ENCODE data around the gene AURKA. TPM values are rescaled to one million over a fixed set of nuclear protein-coding genes. Genes with fewer than 3 reads are reported as not detected.
A peak's percentile ranks its signal among the peaks of the same experiment; 100 is the strongest.

The AURKA gene
- total and polyA plus RNA-seq, 2 experiments from 2014 or later = 75.8 to 82.0 TPM

GRCh38 chr20:56423211-56423610 lies 31.2 kb upstream of the AURKA start:
- no peaks in the 10 kb centered on the region for H3K4me1 ChIP-seq (ENCODE audit: insufficient read depth)
- no peaks in the 10 kb centered on the region for H4K20me1 ChIP-seq (replicated peaks; ENCODE audit: insufficient read depth)
- peaks cover 37% of the 10 kb centered on the region for H3K27me3 Mint-ChIP-seq (ENCODE audit: insufficient read depth, low read depth, poor library complexity)
- no peaks in the 10 kb centered on the region for H3F3A ChIP-seq (replicated peaks; ENCODE audit: low read depth)
- H2AFZ ChIP-seq = no peak overlapping the region
- H3K27me3 ChIP-seq (ENCODE audit: insufficient read depth) = peaks cover 16% of the 10 kb centered on the region; the same call in 1 of the 2 replicates
- H3K9me2 ChIP-seq (ENCODE audit: insufficient read depth) = no peaks in the 10 kb centered on the region
- TF ChIP-seq CREB1 (CRISPR knock-in tag; IDR thresholded peaks at IDR 0.05; ENCODE audit: low read depth) (no peak), STAT1 (IDR thresholded peaks at IDR 0.05; ENCODE audit: unreplicated experiment) (no peak), JUNB (IDR thresholded peaks at IDR 0.05; ENCODE audit: unreplicated experiment) (no peak), POLR2AphosphoS5 (IDR thresholded peaks at IDR 0.05; ENCODE audit: low read depth) (no peak), NANOG (IDR thresholded peaks at IDR 0.05; ENCODE audit: borderline replicate concordance) (no peak)
- no peak overlapping the region for H3K27ac ChIP-seq (ENCODE audit: low read depth)
- no peak for DNase-seq (ENCODE audit: low spot score)
- H3K4me3 Mint-ChIP-seq = no peak overlapping the region
- H3K4me1 Mint-ChIP-seq = peaks cover 15% of the 10 kb centered on the region
- no peaks in the 10 kb centered on the region for H3K79me2 ChIP-seq (replicated peaks; ENCODE audit: insufficient read depth)
- H3K36me3 ChIP-seq (ENCODE audit: insufficient read depth) = no peaks in the 10 kb centered on the region
- no peak overlapping the region for H3K4me3 ChIP-seq
- no peaks in the 10 kb centered on the region for H3K36me3 Mint-ChIP-seq (ENCODE audit: low read depth)
- no peaks in the 10 kb centered on the region for H3K9me3 Mint-ChIP-seq
- no peak overlapping the region for H3K4me2 ChIP-seq
- H3K27ac Mint-ChIP-seq = no peak overlapping the region
- no peak for ATAC-seq

DNA sequence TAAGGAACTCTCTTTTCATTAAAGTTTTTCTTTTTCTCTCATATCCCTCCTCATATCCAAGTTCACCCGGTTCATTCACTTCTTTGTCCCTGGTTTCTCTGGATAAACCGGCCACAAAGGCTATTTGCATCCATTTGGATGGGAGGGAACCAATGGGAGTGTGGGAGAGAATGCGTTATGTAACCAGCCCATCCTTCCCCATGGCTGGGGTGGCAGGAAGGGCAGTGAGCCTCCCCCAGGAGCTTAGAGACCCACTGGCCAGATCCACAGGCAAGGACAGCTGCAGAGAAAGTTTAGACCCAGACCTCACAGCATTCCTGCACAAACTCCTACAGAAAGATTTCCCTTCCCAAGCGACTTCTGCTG lies 30.8 kb upstream of the AURKA start:
- ATAC-seq (peak; percentile 77), DNase-seq (ENCODE audit: low spot score) (peak; percentile 57)
- Histone ChIP-seq H2AFZ (no peak overlapping the region), H3F3A (replicated peaks; ENCODE audit: low read depth) (no peaks in the 10 kb centered on the region), H3K27ac (ENCODE audit: low read depth) (no peak overlapping the region), H3K9me2 (ENCODE audit: insufficient read depth) (no peaks in the 10 kb centered on the region), H3K4me1 (ENCODE audit: insufficient read depth) (no peaks in the 10 kb centered on the region), H4K20me1 (replicated peaks; ENCODE audit: insufficient read depth) (no peaks in the 10 kb centered on the region), H3K27me3 (ENCODE audit: insufficient read depth) (peaks cover 16% of the 10 kb centered on the region; the same call in 1 of the 2 replicates), H3K4me3 (no peak overlapping the region), H3K36me3 (ENCODE audit: insufficient read depth) (no peaks in the 10 kb centered on the region), H3K79me2 (replicated peaks; ENCODE audit: insufficient read depth) (no peaks in the 10 kb centered on the region), H3K4me2 (0 out of 2 replicates have a peak overlapping the region, but pooled peaks have one; percentile 44)
- Mint-ChIP-seq H3K27ac (no peak overlapping the region), H3K9me3 (no peaks in the 10 kb centered on the region), H3K4me3 (no peak overlapping the region), H3K4me1 (peaks cover 15% of the 10 kb centered on the region), H3K27me3 (ENCODE audit: insufficient read depth, low read depth, poor library complexity) (peaks cover 35% of the 10 kb centered on the region), H3K36me3 (ENCODE audit: low read depth) (no peaks in the 10 kb centered on the region)
- TF ChIP-seq ZNF462 (CRISPR knock-in tag; IDR thresholded peaks at IDR 0.05) (no peak), JUNB (IDR thresholded peaks at IDR 0.05; ENCODE audit: unreplicated experiment) (no peak), NANOG (IDR thresholded peaks at IDR 0.05; ENCODE audit: borderline replicate concordance) (no peak), EZH2 (IDR thresholded peaks at IDR 0.05; ENCODE audit: low read depth, unreplicated experiment) (no peak), STAT1 (IDR thresholded peaks at IDR 0.05; ENCODE audit: unreplicated experiment) (no peak)
- TF ChIP-seq, protein P1, sequence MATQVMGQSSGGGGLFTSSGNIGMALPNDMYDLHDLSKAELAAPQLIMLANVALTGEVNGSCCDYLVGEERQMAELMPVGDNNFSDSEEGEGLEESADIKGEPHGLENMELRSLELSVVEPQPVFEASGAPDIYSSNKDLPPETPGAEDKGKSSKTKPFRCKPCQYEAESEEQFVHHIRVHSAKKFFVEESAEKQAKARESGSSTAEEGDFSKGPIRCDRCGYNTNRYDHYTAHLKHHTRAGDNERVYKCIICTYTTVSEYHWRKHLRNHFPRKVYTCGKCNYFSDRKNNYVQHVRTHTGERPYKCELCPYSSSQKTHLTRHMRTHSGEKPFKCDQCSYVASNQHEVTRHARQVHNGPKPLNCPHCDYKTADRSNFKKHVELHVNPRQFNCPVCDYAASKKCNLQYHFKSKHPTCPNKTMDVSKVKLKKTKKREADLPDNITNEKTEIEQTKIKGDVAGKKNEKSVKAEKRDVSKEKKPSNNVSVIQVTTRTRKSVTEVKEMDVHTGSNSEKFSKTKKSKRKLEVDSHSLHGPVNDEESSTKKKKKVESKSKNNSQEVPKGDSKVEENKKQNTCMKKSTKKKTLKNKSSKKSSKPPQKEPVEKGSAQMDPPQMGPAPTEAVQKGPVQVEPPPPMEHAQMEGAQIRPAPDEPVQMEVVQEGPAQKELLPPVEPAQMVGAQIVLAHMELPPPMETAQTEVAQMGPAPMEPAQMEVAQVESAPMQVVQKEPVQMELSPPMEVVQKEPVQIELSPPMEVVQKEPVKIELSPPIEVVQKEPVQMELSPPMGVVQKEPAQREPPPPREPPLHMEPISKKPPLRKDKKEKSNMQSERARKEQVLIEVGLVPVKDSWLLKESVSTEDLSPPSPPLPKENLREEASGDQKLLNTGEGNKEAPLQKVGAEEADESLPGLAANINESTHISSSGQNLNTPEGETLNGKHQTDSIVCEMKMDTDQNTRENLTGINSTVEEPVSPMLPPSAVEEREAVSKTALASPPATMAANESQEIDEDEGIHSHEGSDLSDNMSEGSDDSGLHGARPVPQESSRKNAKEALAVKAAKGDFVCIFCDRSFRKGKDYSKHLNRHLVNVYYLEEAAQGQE (IDR thresholded peaks at IDR 0.05; ENCODE audit: unreplicated experiment) = no peak
